ENCODE data around the gene PTPRT.

DNA sequence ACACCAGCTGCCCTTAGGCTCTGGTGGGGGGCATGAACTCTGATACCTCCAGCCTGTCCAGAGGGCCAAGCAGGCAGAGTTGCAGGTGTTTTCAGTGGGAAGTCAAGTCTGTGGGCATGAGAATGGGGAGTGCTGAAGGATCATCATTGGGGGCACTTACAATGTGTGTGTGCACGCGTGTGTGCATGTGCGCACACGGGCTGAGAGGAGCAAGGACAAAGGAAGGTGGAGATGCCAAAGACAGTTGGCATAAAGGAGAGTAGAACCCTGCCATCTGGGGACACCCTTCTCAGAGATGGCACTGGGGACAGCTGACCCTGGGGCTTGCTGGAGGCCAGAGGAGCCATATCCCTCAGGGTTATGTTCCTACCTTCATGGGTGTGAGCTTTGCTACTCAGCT, 1163.1 kb downstream of the PTPRT start:
- TF ChIP-seq, protein P1, sequence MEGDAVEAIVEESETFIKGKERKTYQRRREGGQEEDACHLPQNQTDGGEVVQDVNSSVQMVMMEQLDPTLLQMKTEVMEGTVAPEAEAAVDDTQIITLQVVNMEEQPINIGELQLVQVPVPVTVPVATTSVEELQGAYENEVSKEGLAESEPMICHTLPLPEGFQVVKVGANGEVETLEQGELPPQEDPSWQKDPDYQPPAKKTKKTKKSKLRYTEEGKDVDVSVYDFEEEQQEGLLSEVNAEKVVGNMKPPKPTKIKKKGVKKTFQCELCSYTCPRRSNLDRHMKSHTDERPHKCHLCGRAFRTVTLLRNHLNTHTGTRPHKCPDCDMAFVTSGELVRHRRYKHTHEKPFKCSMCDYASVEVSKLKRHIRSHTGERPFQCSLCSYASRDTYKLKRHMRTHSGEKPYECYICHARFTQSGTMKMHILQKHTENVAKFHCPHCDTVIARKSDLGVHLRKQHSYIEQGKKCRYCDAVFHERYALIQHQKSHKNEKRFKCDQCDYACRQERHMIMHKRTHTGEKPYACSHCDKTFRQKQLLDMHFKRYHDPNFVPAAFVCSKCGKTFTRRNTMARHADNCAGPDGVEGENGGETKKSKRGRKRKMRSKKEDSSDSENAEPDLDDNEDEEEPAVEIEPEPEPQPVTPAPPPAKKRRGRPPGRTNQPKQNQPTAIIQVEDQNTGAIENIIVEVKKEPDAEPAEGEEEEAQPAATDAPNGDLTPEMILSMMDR (IDR thresholded peaks at IDR 0.05; ENCODE audit: insufficient read depth, low read length, poor library complexity, severe bottlenecking), result no peak
- no peak for TF ChIP-seq EZH2phosphoT487 (conservative IDR thresholded peaks at IDR 0.05; ENCODE audit: low read length)

Measured in SU-DHL-6 (cell line).